HG02588 (cell line): Measurements from ENCODE around the gene TMEM203.

Source experiments
- ATAC-seq: cut with Tn5 transposase; IDR thresholded peaks from one replicate; pipeline ENCODE4 v1.9.1; 2021; ENCODE audit warnings: mild to moderate bottlenecking, moderate library complexity; ENCODE audit not compliant: unreplicated experiment

The TMEM203 gene

DNA sequence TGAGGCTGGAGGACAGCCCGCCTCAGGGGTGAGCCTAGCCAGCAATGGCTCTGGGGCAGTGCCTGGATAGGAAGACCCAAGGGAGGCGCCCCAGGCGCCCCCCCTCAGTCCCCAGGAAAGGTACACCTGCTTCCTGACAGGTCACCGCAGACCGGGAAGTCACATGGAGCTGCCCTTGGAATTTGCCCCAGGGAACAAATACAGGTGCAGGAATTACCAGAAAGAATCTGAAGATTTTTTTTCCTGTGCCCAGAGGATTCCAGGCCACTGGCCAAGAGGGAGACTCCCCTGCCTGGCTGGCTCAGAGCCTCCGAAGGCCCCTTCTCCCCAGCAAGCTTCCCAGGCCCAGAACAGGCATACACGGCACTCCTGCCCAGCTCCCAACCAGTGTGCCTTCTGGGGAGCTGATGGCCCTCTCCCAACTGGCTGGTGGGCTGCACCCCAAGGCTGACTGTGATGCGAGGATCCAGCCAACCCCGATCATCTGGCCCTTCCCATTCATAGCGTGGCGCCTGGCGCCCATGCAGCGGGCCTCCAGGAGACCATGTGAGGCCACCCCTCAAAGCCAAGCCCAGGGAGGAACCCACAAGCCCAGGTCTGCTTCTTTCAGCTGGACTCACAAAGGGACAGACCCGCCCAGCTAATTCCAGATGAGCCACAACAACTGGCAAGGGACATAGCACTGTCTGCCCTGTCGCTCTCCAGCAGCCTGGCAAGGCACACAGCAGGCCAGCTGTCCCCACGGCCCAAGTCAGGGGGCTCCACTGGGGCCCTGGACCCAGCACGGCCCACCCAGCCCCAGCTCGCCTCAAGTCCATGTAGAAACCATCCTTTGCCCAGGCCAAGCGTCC, 7.2 kb downstream of the TMEM203 start:
- no peak for ATAC-seq

DNA sequence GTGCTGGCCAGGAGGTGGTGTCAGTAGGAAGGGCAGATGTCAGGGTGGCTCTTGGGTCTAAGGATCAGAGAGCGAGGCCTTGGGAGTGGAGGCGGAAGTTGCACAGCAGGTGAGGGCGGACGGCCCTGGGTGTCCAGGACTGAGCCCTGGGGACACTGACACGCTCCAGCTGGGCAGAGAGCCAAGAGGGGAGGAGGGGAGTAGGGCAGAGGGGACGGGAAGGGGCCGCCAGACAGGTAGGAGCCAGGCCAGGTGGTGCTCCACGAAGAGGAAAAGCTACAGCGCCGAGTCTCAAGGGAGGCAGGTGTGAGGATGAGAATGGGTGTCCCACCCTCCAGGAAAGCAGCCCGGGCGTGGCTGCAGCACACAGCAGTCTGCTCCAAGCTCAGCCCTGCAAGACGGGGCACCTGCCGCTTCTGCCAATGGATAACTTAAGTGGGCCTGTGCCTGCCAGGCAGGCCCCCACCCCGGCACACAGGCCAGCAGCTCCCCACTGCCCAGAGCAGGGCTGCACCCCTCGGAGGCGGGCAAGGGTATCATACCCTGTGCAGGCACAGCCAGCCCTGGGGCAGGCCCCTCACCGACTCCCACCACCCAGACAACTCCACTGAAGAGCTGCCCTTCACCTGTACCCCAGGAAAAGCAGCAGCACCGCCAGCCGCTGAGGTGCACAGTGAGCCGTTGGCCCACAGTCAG, 9.8 kb downstream of the TMEM203 start:
- ATAC-seq: no peak

DNA sequence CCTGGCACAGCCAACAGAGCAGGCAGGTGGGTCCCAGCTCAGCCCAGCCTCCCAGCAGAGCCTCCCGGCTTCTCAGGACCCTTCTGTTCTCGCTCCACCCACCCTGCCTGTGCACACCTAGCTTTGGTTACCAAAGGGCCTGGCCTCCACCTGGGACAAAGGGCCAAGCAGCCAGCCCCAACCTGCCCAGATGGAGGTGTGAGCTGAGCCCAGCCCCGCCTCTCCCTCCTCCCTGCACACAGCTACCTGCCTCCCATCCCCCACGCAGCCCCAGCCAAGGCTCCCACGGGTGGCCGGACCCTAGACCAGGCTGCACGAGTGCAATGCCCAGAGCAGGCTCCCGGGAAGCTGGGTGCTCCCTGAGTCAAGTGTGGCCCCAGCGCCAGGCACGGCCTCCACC, 10.5 kb downstream of the TMEM203 start:
- ATAC-seq: no peak

DNA sequence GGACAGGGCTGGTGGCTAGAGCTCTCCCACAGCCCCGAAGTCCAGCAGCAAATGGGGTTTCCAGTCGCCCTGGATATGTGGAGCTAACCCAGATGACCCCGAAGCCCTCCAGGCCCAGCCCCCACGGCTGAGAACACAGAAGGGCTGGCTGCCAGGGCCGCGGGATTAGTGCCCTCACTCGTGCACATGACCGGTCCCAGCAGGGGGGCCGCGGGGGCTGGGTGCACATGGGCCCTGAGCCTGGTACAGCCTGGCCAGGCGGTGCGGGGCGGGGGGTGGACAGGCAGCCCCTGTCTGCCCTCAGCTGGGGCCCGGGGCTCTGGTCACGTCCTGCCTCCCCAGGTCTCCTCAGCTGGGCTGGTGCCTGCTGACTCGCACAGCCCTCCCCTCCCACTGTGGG, 11.1 kb downstream of the TMEM203 start:
- ATAC-seq: no peak

DNA sequence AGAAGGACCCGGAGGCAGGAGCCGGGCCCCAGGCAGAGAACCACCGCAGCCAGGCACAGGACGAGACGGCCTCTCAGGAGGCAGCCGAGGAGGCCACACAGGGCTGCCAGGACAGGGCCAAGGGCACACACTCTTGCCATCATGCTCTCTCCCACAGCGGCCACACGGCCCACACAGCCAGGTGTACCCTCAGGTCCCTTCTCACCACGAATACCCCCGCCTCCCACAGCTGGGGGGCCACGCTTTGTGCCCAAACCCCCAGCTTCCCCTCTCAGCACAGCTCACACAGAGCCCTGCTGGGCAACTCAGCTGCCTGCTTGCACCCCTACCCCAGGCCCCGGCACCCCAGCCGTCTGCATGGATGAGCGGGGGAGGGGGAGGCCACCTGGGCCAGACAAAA, 11.7 kb downstream of the TMEM203 start:
- ATAC-seq: no peak

DNA sequence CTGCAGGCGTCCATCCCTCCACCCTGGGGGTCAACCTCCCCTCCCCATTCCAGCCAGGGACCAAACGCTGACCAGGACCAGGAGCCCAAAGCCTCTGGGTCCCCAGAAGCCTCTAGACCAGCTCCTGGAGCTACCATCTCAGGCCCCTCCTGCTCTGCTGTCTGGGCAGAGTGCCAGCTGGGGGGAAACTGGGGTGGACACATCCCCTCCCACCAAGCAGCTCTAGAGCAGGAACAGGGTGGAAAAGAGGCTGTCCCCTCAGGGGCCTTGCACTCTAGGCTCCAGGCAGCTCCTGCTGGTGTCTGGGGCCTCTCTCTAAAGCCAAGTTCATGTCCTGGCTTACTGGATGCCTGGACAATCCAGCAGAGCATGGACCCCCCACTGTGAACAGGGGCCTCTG, 12.6 kb downstream of the TMEM203 start:
- no peak for ATAC-seq

DNA sequence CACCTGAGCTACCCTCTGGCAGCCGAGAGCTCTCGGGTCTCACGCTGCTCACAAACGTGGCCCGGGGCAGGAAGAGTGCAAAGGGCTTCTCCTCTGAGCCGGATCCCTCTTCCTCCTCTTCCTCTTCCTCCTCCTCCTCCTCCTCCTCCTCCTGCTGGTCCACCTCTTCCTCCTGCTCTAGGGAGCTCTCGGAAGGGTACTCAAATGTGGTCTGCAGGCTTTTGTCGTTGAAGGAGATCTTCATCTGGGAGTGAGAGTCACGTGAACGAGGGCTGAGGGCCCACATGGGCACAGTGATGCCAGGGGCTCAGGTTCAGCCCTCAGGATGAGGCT, 13.0 kb downstream of the TMEM203 start:
- no peak for ATAC-seq

DNA sequence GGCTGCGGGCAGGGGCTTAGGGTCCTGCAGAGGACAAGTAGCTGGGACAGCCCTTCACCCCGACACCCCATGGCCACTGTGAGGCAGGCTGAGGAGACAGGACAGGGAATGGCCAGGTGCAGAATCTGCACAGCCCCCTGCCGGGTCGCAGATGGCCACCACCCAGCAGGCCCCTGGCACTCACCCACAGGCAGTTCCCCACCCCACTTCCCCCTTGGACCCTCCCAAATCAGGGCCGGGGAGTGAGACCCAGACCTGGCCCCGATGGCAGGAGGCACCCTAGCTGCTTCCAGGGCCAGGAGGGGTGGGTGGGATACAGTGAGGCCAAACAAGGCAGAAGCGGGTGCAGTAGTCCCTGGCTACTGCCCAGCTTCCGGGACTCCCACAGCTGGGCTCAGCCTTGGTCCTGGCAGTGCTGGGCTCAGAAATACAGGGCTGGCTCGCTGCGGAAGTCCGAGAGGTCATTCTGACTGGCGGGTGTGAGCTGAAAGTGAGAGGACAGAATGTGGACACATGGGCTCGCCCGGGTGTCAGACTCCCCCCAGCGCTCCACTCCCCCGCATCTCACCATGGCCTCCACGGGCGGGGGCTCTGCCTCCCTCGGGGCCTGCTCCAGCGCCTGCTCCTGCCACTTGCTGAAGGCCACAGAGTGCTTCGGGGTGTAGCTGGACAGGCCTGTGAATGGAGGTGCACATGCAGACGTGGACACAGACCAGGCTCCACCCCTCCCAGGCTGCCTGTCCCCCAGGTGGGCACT, 13.6 kb downstream of the TMEM203 start:
- no peak for ATAC-seq

DNA sequence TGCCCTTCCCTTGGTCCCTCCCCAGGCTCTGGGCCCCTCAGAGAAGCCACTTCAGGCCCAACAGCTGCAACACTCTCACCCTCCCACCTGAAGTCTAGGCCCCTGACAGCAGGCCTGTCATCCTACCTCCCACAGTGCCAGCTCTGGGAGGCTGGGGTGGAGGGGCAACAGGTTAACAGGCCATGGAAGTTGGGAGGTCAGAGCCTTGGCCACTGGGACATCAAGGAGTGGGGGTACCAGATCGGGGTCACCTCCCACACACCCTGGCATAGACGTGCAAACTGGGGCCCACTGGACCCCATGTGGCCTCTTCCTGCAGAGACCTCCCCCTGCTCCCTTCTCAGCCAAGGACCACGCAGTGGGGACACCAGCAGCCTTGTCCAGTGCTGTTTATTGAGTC, 14.2 kb downstream of the TMEM203 start:
- ATAC-seq: no peak

DNA sequence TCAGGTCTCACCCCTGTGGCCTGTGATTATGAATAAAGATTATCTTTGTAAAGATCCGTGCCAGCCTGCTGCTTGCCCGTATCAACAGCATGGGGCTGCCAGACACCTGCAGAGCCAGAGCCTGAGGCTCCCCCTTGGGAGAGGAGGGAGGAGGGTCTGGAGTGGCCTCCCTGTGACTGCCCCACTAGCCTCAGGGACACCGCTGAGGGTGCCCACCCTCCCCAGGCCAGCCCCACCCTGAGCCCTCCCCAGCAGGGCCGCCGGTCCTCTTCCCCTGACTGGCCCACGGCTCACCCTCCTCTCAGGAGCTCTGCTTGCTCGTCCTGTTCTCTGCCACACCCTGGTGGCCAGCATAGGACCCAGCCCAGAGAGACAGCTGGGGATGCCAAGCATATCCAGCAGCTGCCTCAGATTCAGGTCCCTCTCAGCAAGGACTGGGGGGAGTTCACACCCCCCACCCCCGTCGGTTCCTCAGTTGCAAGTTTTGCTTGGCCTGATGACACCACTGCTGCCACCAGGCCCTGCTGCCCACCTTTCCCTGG, 15.1 kb downstream of the TMEM203 start:
- ATAC-seq: no peak

DNA sequence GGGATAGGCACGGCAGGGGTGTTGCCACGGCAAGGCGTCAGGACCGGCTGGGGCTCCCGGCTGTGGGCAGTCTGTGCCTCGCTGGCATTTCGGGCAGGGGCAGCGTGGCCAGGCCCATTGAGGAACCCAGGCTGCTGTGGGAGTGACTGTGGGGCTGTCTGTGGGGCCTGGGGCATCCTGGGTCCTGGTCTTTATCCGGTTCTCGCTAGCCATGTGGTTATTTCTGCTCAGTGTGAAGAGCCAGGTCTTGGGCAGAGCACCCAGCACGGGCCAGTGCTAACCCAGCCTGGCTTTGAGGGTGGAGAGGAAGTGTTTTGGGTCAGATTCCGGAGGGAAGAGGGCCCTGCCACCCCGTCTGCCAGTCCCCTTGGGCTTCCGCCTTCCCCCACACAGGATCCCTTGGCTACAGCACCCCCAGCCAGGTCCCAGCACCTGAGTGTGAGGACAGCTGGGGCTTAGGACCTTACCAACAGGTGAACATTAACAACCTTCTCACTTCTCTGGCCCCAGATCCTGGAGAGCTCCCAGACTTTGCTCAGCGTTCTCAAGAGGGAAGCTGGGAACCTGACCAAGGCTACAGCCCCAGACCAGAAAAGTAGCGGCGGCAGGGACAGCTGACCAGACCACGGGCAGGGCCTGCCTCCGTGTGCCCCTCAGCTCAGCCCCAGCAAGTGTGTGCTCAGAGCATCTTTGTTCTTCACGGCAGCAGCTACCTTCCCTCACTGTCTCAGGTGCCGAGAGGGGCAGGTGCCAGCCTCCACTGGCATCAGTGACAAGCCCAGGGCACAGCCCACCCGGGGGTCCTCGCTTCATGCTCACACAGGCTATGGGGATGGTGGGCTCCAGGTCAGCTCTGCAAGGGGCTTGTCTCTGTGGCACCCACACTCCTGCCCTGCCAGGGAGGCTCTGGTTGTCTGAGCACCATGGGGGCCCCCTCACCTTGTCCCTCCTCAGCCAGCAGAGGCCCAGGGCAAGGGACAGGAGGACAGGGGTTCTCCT, 15.9 kb downstream of the TMEM203 start:
- no peak for ATAC-seq

DNA sequence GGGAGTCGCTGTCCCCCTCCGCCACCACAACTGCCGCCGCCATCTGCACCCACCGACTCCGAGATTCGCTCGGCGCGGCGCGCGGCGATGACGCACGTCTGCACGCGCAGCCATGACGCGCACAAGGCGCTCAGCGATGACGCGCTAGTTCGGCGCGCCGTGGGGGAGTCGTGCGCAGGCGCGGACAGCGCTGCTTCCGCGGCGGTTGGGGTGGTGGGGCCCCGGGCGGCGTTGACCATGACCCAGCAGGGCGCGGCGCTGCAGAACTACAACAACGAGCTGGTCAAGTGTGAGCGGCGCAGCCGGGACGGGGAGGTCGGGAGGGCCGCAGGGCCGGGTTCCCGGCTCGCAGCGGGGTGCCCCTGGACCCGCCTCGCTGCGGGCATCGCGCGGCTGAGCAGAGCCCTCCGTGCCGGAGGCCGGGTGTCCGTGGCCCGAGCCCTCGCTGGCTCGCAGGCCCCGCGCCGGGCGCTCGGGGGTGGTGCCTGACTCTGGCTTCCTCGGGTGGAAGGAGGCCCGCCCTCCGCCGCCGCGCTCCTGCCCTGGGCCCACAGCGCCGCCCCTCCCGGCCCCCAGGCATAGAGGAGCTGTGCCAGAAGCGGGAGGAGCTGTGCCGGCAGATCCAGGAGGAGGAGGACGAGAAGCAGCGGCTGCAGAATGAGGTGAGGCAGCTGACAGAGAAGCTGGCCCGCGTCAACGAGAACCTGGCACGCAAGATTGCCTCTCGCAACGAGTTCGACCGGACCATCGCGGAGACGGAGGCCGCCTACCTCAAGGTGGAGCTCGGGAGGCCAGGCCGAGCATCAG, 16.8 kb downstream of the TMEM203 start, which contains the start of the genes ANAPC2 and SSNA1:
Gene ANAPC2, minus strand, starts transcription at position 71 of the 807 bp plus-strand sequence. Its CDS starts 28 bp downstream, at position 43.
Gene SSNA1, plus strand, starts transcription at position 187 of the 807 bp plus-strand sequence. Its CDS starts 51 bp downstream, at position 238.
- ATAC-seq: peak; percentile 73

DNA sequence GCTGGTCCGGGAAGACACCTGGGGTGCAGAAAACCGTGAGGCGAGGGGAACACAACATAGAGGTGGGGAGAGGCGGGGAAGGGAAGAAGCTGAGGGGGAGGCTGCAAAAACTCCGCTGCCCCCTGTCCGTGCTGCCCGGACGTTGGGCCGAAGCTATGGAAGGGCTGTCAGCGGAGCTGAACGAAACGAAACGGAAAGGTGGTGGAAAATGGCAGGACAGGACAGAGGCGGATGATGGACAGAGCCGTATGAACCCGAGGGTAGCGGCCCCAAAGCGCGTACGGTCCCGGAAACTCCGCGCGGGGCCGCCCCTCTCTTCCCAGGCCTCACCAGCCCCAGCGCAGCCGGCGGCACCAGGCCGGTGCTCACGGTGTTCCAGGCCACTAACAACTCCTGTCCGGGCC, 17.4 kb downstream of the TMEM203 start:
- ATAC-seq: no peak

DNA sequence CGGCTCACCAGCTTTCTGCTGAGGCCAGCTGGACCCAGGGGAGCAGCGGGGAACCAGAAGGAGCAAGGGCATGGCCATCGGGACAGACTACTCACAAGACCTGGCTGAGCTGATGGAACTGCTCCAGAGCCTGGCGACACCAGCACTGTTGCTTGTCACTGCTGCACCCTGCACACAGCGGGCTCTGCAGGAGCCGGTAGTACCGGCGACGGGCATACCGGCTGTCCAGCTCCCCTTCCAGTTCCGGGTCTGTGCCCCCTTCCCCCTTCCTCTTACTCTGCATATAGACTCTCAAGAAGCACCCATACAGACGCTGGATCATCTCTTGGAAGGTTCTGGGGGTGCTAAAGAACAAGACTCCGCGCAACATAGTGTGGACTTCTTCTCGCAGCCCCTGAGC, 18.1 kb downstream of the TMEM203 start:
- no peak for ATAC-seq

DNA sequence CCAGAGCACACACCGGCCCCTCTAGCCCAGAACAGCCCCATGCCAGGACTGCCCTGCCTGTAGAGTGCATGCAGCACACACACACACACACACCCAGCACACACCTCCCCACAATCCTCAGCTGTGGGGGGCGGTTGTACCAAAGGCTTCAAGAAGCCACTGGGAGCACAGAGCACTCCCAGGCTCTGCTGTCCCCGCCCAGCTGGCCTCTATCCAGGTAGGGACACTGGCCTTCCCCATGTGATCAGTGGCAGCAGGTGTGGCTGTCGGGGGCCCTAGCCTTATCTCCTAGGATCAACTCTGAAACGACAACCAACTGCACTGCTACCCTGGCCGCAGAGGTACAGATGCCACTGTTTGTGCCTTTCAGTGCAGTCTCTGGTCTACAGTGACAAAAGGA, 19.1 kb downstream of the TMEM203 start:
- ATAC-seq: no peak

DNA sequence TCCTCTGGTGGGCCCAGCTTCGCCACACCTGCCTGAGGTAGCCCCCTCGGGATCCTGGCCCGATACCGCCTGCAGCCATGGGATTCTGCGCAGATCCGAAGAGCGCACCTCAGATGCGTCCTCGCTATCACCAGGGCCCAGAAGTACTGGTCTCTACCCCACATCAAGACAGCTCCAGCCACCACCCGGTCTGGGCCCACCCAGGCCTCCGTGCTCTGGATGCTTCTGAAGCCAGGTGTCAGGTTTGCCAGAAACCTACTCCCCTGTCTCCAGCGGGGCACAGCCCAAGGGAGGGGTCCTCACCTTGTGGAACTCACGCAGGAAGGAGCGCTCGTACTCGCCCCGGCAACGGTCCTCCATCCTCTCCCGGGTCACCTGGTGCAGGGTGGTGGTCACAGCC, 19.5 kb downstream of the TMEM203 start:
- no peak for ATAC-seq

DNA sequence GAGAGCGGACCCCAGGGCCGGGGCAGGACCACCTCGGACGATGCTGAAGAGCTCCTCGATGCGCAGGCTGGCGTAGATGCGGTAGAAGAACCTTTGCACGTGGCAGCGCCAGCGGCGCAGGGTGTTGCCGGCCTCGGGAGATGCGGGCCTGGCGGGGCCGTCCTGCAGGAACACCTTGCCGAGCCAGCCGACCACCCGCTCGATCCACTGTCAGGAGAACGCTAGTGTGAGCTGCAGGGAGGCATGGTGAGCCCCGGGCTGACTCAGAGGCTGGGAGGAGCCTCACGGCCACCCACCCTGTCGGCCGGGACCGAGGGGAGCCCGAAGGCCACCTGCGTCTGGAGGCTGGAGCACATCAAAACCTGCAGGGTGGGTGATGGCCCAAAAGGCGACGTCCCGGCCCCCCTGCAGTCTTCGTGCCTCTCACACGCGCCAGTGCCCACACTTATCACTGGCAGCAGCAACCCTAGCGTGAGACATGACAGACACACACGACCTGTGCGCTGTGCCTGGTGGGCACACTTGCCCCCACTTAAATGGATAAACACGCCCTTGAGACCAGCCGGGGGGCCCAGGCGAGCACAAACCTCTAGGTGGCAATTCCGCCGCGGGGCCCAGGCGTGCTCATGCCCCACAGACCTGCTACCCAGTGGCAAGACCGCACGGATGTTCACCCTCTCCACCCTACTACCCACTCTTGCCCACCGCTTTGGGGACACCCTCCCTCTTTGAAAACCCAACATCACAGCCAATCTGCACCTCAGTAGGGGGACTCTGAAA, 20.4 kb downstream of the TMEM203 start:
- ATAC-seq: no peak

DNA sequence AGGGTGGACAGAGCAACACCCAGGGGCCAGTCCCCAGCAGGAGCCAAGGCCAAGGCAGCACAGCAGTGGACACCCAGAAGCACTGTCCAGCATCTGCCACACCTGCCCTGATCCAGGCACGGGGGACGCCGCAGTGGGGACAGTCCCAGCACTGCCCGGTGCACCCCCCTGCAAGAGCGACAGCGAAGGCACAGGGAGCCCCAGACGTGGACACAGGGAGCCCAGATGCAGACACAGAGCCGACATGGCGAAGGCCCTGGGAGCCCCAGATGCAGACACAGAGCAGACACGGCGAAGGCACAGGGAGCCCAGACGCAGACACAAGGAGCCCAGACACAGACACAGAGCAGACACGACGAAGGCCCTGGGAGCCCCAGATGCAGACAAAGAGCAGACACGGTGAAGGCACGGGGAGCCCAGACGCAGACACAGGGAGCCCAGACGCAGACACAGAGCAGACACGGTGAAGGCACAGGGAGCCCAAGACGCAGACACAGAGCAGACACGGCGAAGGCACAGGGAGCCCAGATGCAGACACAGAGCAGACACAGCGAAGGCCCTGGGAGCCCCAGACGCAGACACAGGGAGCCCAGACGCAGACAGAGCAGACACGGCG, 21.4 kb downstream of the TMEM203 start:
- ATAC-seq: no peak
